Measurements from ENCODE around the gene PRLR. TPM values are rescaled to one million over a fixed set of nuclear protein-coding genes. Genes with fewer than 3 reads are reported as not detected.
A peak's percentile ranks its signal among the peaks of the same experiment; 100 is the strongest.
"Not testable (repeated sequence)": the region's sequence is repeated elsewhere in the genome, so short reads cannot be mapped to it uniquely, and the experiment has no call there.

PRLR gene
- total RNA-seq, 2 donors from 2014 or later: 4.1 to 6.5 TPM

DNA sequence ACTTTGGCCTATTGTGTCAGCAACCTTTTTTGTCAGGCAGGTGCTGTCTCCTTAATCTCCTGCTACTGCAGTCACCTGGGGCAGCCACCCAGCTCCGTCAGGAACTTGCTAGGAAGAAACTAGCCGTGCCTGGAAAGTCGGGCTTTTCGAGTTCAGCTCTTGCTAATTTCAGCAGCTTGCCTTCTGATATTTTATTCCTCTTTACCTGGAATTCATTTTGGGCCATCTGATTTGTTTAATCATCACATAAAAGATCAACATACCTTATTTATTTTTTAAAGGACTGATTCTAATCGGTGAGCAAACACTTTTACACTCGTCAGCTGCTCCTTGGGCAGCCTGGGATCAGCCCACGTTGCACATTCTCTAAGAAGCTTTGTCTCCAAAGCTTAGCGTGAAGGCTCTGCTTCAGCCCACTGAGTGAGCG is 42.2 kb downstream of the PRLR start:
- no peaks in the 10 kb centered on the region for H3K36me3 ChIP-seq (ENCODE audit: control insufficient read depth, insufficient read depth, low read length)
- peak overlapping the region; percentile 50 for H3K9ac ChIP-seq (ENCODE audit: extremely low read depth, low read length, poor library complexity, severe bottlenecking)
- Mint-ChIP-seq H3K27me3 (ENCODE audit: insufficient read depth) (peaks cover under 1% of the 10 kb centered on the region), H3K27ac (peak overlapping the region; percentile 94), H3K4me3 (peak overlapping the region; percentile 3), H3K36me3 (ENCODE audit: low read depth) (no peaks in the 10 kb centered on the region), H3K9me3 (no peaks in the 10 kb centered on the region), H3K4me1 (peaks cover 36% of the 10 kb centered on the region)
- 62 to 75% methylated on average over 9 of the region's 9 CpGs for WGBS, 2 experiments (ENCODE audit: insufficient coverage in 1 of 2, insufficient read length in 1 of 2)
- TF ChIP-seq, protein P1, sequence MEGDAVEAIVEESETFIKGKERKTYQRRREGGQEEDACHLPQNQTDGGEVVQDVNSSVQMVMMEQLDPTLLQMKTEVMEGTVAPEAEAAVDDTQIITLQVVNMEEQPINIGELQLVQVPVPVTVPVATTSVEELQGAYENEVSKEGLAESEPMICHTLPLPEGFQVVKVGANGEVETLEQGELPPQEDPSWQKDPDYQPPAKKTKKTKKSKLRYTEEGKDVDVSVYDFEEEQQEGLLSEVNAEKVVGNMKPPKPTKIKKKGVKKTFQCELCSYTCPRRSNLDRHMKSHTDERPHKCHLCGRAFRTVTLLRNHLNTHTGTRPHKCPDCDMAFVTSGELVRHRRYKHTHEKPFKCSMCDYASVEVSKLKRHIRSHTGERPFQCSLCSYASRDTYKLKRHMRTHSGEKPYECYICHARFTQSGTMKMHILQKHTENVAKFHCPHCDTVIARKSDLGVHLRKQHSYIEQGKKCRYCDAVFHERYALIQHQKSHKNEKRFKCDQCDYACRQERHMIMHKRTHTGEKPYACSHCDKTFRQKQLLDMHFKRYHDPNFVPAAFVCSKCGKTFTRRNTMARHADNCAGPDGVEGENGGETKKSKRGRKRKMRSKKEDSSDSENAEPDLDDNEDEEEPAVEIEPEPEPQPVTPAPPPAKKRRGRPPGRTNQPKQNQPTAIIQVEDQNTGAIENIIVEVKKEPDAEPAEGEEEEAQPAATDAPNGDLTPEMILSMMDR (conservative IDR thresholded peaks at IDR 0.05): no peak
- H3K9me3 ChIP-seq (ENCODE audit: control insufficient read depth, low read length): no peaks in the 10 kb centered on the region
- H3K27me3 ChIP-seq (ENCODE audit: control insufficient read depth, insufficient read depth, low read length, poor library complexity, severe bottlenecking): no peaks in the 10 kb centered on the region
- H3K27ac ChIP-seq (ENCODE audit: low read depth, low read length): peak overlapping the region; percentile 3
- peak; percentile 75 for DNase-seq
- peak overlapping the region; percentile 30 for H3K4me3 ChIP-seq (ENCODE audit: low read length)
- H3K4me1 ChIP-seq (ENCODE audit: control insufficient read depth, insufficient read depth, low read length): peaks cover 13% of the 10 kb centered on the region

DNA sequence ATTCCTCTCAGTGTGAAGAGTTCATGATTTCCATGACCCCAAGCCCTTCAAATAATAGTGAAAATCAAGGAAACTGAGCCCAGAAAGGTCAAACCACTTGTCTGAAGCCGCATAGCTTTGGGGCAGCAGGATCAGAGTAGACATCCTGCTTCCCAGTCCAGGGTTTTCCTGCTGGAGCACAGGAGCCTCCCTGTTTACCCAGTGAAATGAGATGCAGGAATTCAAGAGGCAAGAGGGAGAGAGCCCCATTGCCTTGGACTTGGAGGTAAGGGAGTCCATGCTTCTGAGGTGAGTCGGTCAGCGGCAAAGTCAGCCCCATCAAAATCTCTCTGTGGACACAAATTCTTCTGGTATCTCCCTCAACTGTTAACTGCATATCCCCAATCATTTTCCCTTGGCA is 42.7 kb downstream of the PRLR start:
- WGBS, 2 experiments (ENCODE audit: insufficient coverage in 1 of 2, insufficient read length in 1 of 2): 86% methylated on average over 1 to 3 of the region's 3 CpGs
- peaks cover 15% of the 10 kb centered on the region for H3K4me1 ChIP-seq (ENCODE audit: control insufficient read depth, insufficient read depth, low read length)
- not testable (repeated sequence) for H3K36me3 ChIP-seq (ENCODE audit: control insufficient read depth, insufficient read depth, low read length); H3K36me3 Mint-ChIP-seq (ENCODE audit: low read depth); H3K9me3 ChIP-seq (ENCODE audit: control insufficient read depth, low read length); H3K27me3 Mint-ChIP-seq (ENCODE audit: insufficient read depth); H3K9me3 Mint-ChIP-seq; H3K27me3 ChIP-seq (ENCODE audit: control insufficient read depth, insufficient read depth, low read length, poor library complexity, severe bottlenecking); H3K4me3 ChIP-seq (ENCODE audit: low read length); DNase-seq
- Mint-ChIP-seq H3K4me1 (peaks cover 40% of the 10 kb centered on the region), H3K4me3 (peak overlapping the region; percentile 3), H3K27ac (peak overlapping the region; percentile 94)
- H3K9ac ChIP-seq (ENCODE audit: extremely low read depth, low read length, poor library complexity, severe bottlenecking): peak overlapping the region; percentile 50
- H3K27ac ChIP-seq (ENCODE audit: low read depth, low read length): peak overlapping the region; percentile 3

DNA sequence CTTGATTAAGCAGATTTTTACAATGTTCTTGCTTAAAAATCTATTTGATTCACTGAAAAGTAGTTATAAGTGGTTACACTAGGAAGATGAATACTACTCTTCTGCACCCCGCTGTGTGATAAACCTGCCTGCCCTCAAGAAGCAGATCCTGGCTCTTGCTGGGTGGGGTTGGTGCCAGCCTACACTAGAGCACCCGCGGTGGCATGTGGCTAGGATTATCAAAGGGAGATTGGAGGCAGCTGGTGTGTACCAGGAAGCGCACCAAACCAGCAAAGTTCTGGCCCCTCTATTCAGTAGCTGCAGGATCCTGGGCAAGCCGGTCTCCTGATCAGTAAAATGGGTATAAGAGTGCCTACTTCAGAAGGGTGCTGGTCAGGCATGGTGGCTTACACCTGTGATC is 43.5 kb downstream of the PRLR start:
- Histone ChIP-seq H3K4me1 (ENCODE audit: control insufficient read depth, insufficient read depth, low read length) (peaks cover 17% of the 10 kb centered on the region), H3K27ac (ENCODE audit: low read depth, low read length) (no peak overlapping the region)
- 97 to 100% methylated on average over 3 to 5 of the region's 5 CpGs for WGBS, 2 experiments (ENCODE audit: insufficient coverage in 1 of 2, insufficient read length in 1 of 2)

More for the DNA sequence above, 43.5 kb downstream of the PRLR start:
- Mint-ChIP-seq H3K4me1 (peaks cover 49% of the 10 kb centered on the region), H3K27me3 (ENCODE audit: insufficient read depth) (no peaks in the 10 kb centered on the region), H3K9me3 (no peaks in the 10 kb centered on the region), H3K4me3 (no peak overlapping the region), H3K27ac (no peak overlapping the region), H3K36me3 (ENCODE audit: low read depth) (no peaks in the 10 kb centered on the region)
- Histone ChIP-seq H3K36me3 (ENCODE audit: control insufficient read depth, insufficient read depth, low read length) (no peaks in the 10 kb centered on the region), H3K27me3 (ENCODE audit: control insufficient read depth, insufficient read depth, low read length, poor library complexity, severe bottlenecking) (no peaks in the 10 kb centered on the region), H3K4me3 (ENCODE audit: low read length) (no peak overlapping the region), H3K9ac (ENCODE audit: extremely low read depth, low read length, poor library complexity, severe bottlenecking) (no peak overlapping the region), H3K9me3 (ENCODE audit: control insufficient read depth, low read length) (no peaks in the 10 kb centered on the region)
- TF ChIP-seq, protein P1 (conservative IDR thresholded peaks at IDR 0.05): no peak
- no peak for DNase-seq

Data from endodermal cell (in vitro differentiated cells).